Choroid plexus epithelial cell (primary cell): ENCODE results near the gene LYRM9.
"Not testable (repeated sequence)": the region's sequence is repeated elsewhere in the genome, so short reads cannot be mapped to it uniquely, and the experiment has no call there.

Experiments
- DNase-seq: peaks from one replicate; pipeline ENCODE4 v3.0.0-alpha.2; 2010; ENCODE audit warnings: low read depth
- H3K4me3 ChIP-seq: 2 replicates; pipeline ENCODE4 v1.5.1; 2011; ENCODE audit warnings: low read depth, mild to moderate bottlenecking, control low read depth, low read length, moderate library complexity
- CTCF ChIP-seq: conservative IDR thresholded peaks from 2 replicates; pipeline ENCODE4 v1.5.1; 2011; ENCODE audit warnings: low read depth, mild to moderate bottlenecking, control low read depth, inconsistent platforms, low read length, moderate library complexity

The LYRM9 gene

GRCh38 chr17:27918498-27918897 is 25.3 kb upstream of the LYRM9 start:
- no peak overlapping the region for H3K4me3 ChIP-seq
- DNase-seq = no peak
- no peak for TF ChIP-seq CTCF

- DNase-seq = no peak
- no peak overlapping the region for H3K4me3 ChIP-seq
- no peak for TF ChIP-seq CTCF
These were observed 23.8 kb upstream of the LYRM9 start for GRCh38 chr17:27917000-27917399.

DNA sequence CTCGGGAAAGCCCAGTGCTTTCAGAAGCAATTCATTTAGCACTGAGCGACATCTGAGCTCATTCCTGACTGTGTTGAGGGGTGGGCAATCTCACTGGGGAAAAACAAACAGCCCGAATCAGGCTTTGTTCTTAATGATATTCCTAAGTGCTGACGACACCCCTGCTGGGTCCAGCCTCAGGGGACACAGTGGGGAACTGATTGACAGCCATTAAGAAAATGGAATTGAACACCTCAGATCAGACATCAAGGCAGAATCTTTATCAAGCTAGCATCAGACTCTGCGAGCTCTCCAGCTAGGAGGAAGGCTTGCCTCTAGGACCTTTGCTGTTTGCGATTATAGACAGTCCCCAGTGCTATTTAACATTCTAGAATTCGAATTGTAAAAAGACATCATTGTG is 22.5 kb upstream of the LYRM9 start:
- DNase-seq = no peak
- no peak overlapping the region for H3K4me3 ChIP-seq
- TF ChIP-seq CTCF = no peak

DNA sequence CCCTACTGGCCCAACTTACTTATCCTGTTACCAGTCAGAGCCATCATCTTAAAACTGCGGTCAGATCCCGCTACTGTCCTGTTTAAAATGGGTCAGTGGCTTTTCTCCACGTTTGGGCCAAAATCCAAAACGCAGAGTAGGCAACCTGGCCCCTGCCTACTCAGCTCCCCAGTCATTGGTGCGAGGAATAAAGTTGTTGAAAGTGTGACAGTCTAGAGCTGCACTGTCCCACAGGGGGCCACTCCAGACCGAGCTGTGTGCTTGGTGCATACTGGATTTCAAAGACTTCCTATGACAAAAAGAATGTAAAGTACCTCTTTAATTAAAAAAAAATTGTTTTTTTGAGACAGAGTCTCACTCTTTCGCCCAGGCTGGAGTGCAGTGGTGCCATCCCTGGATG is 21.2 kb upstream of the LYRM9 start:
- H3K4me3 ChIP-seq = no peak overlapping the region
- DNase-seq = no peak
- no peak for TF ChIP-seq CTCF

DNA sequence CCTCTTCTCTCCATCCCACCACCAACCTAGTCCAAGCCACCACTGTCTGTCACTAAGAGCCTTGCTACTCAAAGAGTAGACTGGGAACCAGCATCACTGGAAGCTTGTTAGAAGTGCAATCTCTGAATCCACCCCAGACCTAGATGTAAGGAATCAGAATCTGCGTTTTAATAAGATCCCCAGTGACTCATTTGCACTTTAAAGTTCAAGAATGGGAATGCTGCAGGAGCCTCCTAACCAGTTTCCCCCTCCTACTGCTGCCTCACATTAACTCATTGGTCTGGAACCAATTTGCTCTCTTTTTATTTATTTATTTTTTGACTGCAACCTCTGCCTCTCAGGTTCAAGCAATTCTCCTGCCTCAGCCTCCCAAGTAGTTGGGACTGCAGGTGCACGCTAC is 19.8 kb upstream of the LYRM9 start:
- TF ChIP-seq CTCF = no peak
- no peak overlapping the region for H3K4me3 ChIP-seq
- DNase-seq = no peak

DNA sequence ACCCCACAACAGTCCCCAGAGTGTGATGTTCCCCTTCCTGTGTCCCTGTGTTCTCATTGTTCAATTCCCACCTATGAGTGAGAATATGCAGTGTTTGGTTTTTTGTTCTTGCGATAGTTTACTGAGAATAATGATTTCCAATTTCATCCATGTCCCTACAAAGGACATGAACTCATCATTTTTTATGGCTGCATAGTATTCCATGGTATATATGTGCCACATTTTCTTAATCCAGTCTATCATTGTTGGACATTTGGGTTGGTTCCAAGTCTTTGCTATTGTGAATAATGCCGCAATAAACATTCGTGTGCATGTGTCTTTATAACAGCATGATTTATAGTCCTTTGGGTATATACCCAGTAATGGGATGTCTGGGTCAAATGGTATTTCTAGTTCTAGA is 19.1 kb upstream of the LYRM9 start:
- DNase-seq, H3K4me3 ChIP-seq: not testable (repeated sequence)

GRCh38 chr17:27907976-27908558 is 14.9 kb upstream of the LYRM9 start:
- no peak for DNase-seq
- H3K4me3 ChIP-seq = no peak overlapping the region
- TF ChIP-seq CTCF = no peak
